ENCODE data around the gene GRIK4. TPM values are rescaled to one million over a fixed set of nuclear protein-coding genes. Genes with fewer than 3 reads are reported as not detected.

GRIK4 gene
- total RNA-seq, 1 experiment from 2014 or later, result 3.3 TPM

DNA sequence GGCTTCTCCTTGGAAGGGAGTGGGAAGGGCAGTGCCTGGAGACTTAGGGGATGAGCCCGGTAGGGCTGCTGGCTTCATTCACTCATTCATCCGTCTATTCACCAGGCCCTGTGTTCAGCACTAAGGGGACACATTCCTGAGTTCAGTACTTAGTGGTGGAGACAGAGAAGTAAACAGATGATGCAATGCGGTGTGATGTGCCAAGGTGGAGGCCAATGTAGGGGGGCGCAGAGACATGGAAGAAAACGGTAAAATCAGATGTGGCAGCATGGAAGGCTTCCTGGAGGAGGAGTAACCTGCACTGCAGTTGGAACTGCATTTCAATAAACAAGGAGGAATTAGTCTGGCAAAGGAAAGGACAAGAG is 21.3 kb downstream of the GRIK4 start:
- POLR2A ChIA-PET, result no interaction called here
- H3K9me3 Mint-ChIP-seq, result peaks cover 10% of the 10 kb centered on the region
- peak; percentile 50 for ATAC-seq
- CTCF ChIA-PET, result interaction anchor here (0.5 kb wide), 1 partner anchor 122 kb away, joined by 5 read pairs; no protein-coding TSS in a partner anchor
- H3K4me1 Mint-ChIP-seq, result peaks cover 14% of the 10 kb centered on the region
- no peak for TF ChIP-seq ZNF416 (CRISPR knock-in tag; IDR thresholded peaks at IDR 0.05)
- TF ChIP-seq, protein P1, sequence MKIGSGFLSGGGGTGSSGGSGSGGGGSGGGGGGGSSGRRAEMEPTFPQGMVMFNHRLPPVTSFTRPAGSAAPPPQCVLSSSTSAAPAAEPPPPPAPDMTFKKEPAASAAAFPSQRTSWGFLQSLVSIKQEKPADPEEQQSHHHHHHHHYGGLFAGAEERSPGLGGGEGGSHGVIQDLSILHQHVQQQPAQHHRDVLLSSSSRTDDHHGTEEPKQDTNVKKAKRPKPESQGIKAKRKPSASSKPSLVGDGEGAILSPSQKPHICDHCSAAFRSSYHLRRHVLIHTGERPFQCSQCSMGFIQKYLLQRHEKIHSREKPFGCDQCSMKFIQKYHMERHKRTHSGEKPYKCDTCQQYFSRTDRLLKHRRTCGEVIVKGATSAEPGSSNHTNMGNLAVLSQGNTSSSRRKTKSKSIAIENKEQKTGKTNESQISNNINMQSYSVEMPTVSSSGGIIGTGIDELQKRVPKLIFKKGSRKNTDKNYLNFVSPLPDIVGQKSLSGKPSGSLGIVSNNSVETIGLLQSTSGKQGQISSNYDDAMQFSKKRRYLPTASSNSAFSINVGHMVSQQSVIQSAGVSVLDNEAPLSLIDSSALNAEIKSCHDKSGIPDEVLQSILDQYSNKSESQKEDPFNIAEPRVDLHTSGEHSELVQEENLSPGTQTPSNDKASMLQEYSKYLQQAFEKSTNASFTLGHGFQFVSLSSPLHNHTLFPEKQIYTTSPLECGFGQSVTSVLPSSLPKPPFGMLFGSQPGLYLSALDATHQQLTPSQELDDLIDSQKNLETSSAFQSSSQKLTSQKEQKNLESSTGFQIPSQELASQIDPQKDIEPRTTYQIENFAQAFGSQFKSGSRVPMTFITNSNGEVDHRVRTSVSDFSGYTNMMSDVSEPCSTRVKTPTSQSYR (CRISPR knock-in tag; IDR thresholded peaks at IDR 0.05), result no peak
- TF ChIP-seq, protein P2, sequence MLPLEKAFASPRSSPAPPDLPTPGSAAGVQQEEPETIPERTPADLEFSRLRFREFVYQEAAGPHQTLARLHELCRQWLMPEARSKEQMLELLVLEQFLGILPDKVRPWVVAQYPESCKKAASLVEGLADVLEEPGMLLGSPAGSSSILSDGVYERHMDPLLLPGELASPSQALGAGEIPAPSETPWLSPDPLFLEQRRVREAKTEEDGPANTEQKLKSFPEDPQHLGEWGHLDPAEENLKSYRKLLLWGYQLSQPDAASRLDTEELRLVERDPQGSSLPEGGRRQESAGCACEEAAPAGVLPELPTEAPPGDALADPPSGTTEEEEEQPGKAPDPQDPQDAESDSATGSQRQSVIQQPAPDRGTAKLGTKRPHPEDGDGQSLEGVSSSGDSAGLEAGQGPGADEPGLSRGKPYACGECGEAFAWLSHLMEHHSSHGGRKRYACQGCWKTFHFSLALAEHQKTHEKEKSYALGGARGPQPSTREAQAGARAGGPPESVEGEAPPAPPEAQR (CRISPR knock-in tag; IDR thresholded peaks at IDR 0.05), result no peak
- TF ChIP-seq, protein P3, sequence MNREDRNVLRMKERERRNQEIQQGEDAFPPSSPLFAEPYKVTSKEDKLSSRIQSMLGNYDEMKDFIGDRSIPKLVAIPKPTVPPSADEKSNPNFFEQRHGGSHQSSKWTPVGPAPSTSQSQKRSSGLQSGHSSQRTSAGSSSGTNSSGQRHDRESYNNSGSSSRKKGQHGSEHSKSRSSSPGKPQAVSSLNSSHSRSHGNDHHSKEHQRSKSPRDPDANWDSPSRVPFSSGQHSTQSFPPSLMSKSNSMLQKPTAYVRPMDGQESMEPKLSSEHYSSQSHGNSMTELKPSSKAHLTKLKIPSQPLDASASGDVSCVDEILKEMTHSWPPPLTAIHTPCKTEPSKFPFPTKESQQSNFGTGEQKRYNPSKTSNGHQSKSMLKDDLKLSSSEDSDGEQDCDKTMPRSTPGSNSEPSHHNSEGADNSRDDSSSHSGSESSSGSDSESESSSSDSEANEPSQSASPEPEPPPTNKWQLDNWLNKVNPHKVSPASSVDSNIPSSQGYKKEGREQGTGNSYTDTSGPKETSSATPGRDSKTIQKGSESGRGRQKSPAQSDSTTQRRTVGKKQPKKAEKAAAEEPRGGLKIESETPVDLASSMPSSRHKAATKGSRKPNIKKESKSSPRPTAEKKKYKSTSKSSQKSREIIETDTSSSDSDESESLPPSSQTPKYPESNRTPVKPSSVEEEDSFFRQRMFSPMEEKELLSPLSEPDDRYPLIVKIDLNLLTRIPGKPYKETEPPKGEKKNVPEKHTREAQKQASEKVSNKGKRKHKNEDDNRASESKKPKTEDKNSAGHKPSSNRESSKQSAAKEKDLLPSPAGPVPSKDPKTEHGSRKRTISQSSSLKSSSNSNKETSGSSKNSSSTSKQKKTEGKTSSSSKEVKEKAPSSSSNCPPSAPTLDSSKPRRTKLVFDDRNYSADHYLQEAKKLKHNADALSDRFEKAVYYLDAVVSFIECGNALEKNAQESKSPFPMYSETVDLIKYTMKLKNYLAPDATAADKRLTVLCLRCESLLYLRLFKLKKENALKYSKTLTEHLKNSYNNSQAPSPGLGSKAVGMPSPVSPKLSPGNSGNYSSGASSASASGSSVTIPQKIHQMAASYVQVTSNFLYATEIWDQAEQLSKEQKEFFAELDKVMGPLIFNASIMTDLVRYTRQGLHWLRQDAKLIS (CRISPR knock-in tag; IDR thresholded peaks at IDR 0.05; ENCODE audit: borderline replicate concordance), result no peak
- TF ChIP-seq IRF2 (CRISPR knock-in tag; IDR thresholded peaks at IDR 0.05; ENCODE audit: borderline replicate concordance, low read depth), result no peak
- peak; percentile 95 for TF ChIP-seq GABPB1 (CRISPR knock-in tag; IDR thresholded peaks at IDR 0.05)
- TF ChIP-seq, protein P4, sequence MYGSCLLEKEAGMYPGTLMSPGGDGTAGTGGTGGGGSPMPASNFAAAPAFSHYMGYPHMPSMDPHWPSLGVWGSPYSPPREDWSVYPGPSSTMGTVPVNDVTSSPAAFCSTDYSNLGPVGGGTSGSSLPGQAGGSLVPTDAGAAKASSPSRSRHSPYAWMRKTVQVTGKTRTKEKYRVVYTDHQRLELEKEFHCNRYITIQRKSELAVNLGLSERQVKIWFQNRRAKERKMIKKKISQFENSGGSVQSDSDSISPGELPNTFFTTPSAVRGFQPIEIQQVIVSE (CRISPR knock-in tag; IDR thresholded peaks at IDR 0.05; ENCODE audit: borderline replicate concordance), result no peak
- TF ChIP-seq, protein P5, sequence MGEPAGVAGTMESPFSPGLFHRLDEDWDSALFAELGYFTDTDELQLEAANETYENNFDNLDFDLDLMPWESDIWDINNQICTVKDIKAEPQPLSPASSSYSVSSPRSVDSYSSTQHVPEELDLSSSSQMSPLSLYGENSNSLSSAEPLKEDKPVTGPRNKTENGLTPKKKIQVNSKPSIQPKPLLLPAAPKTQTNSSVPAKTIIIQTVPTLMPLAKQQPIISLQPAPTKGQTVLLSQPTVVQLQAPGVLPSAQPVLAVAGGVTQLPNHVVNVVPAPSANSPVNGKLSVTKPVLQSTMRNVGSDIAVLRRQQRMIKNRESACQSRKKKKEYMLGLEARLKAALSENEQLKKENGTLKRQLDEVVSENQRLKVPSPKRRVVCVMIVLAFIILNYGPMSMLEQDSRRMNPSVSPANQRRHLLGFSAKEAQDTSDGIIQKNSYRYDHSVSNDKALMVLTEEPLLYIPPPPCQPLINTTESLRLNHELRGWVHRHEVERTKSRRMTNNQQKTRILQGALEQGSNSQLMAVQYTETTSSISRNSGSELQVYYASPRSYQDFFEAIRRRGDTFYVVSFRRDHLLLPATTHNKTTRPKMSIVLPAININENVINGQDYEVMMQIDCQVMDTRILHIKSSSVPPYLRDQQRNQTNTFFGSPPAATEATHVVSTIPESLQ (CRISPR knock-in tag; IDR thresholded peaks at IDR 0.05), result no peak
- H3K4me3 Mint-ChIP-seq, result no peak overlapping the region
- H3K27ac Mint-ChIP-seq, result 0 out of 2 replicates have a peak overlapping the region, but pooled peaks have one; percentile 1
- H3K27me3 Mint-ChIP-seq (ENCODE audit: low read depth), result no peaks in the 10 kb centered on the region; the same call in 1 of the 2 replicates
- peaks cover 8% of the 10 kb centered on the region; the same call in 1 of the 2 replicates for H3K36me3 Mint-ChIP-seq
- DNase-seq (ENCODE audit: low spot score), result no peak

DNA sequence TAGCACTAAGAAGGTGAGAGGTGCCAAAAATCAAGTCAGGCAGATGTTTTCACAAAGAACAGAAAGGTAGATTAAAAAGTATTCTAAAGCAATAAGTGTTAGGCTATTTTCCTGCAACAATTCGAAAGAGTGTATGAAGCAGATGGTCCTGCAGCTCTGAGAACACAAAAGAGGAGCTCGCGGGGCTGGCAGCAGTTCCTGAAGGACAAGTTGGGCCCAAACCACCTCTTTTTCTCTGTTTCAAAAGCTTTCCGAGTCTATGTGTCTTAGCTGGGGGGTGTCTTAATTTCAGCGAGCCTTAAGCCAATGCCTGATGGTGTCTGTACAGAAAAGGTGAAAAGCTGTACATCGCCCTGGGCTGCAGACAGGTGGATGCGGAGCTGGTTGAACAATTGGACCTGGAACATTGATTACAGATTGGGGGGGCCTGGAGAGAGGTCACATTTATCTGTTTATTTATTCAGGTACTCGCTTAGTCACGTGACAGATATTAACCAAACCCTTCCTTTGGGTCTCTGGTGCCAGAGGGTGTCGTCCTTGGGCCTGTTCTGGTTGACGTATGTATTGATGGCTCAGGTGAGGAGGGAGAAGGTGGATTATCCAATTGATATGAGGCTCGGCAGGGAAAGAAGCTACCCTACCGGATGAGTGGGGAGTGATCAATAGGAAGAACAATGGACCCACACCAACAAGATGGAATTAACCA is 24.7 kb downstream of the GRIK4 start:
- CTCF ChIA-PET, result interaction anchor here (1.0 to 1.5 kb wide), 4 partner anchors 9 to 23 kb away, joined by 3 to 4 read pairs (median 3); no protein-coding TSS in a partner anchor
- no peaks in the 10 kb centered on the region for H3K36me3 Mint-ChIP-seq
- TF ChIP-seq NR1H2 (CRISPR knock-in tag; IDR thresholded peaks at IDR 0.05) (no peak), CBFB (CRISPR knock-in tag; IDR thresholded peaks at IDR 0.05; ENCODE audit: low read depth) (no peak), ZNF219 (CRISPR knock-in tag; IDR thresholded peaks at IDR 0.05; ENCODE audit: borderline replicate concordance) (no peak), NFATC4 (CRISPR knock-in tag; IDR thresholded peaks at IDR 0.05) (no peak), JUN (CRISPR knock-in tag; IDR thresholded peaks at IDR 0.05) (no peak), TEAD4 (CRISPR knock-in tag; IDR thresholded peaks at IDR 0.05) (no peak), CREM (CRISPR knock-in tag; IDR thresholded peaks at IDR 0.05) (no peak)
- TF ChIP-seq, protein P6, sequence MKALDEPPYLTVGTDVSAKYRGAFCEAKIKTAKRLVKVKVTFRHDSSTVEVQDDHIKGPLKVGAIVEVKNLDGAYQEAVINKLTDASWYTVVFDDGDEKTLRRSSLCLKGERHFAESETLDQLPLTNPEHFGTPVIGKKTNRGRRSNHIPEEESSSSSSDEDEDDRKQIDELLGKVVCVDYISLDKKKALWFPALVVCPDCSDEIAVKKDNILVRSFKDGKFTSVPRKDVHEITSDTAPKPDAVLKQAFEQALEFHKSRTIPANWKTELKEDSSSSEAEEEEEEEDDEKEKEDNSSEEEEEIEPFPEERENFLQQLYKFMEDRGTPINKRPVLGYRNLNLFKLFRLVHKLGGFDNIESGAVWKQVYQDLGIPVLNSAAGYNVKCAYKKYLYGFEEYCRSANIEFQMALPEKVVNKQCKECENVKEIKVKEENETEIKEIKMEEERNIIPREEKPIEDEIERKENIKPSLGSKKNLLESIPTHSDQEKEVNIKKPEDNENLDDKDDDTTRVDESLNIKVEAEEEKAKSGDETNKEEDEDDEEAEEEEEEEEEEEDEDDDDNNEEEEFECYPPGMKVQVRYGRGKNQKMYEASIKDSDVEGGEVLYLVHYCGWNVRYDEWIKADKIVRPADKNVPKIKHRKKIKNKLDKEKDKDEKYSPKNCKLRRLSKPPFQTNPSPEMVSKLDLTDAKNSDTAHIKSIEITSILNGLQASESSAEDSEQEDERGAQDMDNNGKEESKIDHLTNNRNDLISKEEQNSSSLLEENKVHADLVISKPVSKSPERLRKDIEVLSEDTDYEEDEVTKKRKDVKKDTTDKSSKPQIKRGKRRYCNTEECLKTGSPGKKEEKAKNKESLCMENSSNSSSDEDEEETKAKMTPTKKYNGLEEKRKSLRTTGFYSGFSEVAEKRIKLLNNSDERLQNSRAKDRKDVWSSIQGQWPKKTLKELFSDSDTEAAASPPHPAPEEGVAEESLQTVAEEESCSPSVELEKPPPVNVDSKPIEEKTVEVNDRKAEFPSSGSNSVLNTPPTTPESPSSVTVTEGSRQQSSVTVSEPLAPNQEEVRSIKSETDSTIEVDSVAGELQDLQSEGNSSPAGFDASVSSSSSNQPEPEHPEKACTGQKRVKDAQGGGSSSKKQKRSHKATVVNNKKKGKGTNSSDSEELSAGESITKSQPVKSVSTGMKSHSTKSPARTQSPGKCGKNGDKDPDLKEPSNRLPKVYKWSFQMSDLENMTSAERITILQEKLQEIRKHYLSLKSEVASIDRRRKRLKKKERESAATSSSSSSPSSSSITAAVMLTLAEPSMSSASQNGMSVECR (CRISPR knock-in tag; IDR thresholded peaks at IDR 0.05; ENCODE audit: borderline replicate concordance), result no peak
- TF ChIP-seq, protein P5 (CRISPR knock-in tag; IDR thresholded peaks at IDR 0.05), result no peak

More for the DNA sequence above, 24.7 kb downstream of the GRIK4 start:
- POLR2A ChIA-PET, result no interaction called here
- Mint-ChIP-seq H3K27ac (no peak overlapping the region), H3K4me1 (peaks cover 15% of the 10 kb centered on the region), H3K4me3 (no peak overlapping the region), H3K27me3 (ENCODE audit: low read depth) (no peaks in the 10 kb centered on the region), H3K9me3 (no peaks in the 10 kb centered on the region)
- DNase-seq (ENCODE audit: low spot score) (no peak), ATAC-seq (no peak)

Data from WTC11 (cell line).